ENCODE data around the gene KLK6.
A peak's percentile ranks its signal among the peaks of the same experiment; 100 is the strongest.
"Not testable (repeated sequence)": the region's sequence is repeated elsewhere in the genome, so short reads cannot be mapped to it uniquely, and the experiment has no call there.

Gene KLK6

GRCh38 chr19:51002542-51003311 is 33.3 kb upstream of the KLK6 start:
- Histone ChIP-seq H3K4me3 (no peak overlapping the region), H3K27me3 (ENCODE audit: low read depth) (peaks cover 4% of the 10 kb centered on the region; the same call in 1 of the 2 replicates)

GRCh38 chr19:51002089-51002532 is 32.7 kb upstream of the KLK6 start:
- no peaks in the 10 kb centered on the region for H3K9me3 ChIP-seq
- no peak for DNase-seq (ENCODE audit: low spot score in 2 of 2)
- no peaks in the 10 kb centered on the region for H3K4me1 ChIP-seq
- no peak overlapping the region for H3K4me3 ChIP-seq
- H3K36me3 ChIP-seq (replicated peaks): no peaks in the 10 kb centered on the region
- H3K27me3 ChIP-seq (ENCODE audit: low read depth): peaks cover 4% of the 10 kb centered on the region; the same call in 1 of the 2 replicates
- in situ Hi-C loops (cut with MboI; ENCODE audit: low sequenced_read_pairs): no loop called here

More at GRCh38 chr19:51002542-51003311, 33.3 kb upstream of the KLK6 start:
- peak in 1 of 2 experiments; percentile 59 for DNase-seq (ENCODE audit: low spot score in 2 of 2)
- in situ Hi-C loops (cut with MboI; ENCODE audit: low sequenced_read_pairs): no loop called here
- H3K36me3 ChIP-seq (replicated peaks): no peaks in the 10 kb centered on the region
- no peaks in the 10 kb centered on the region for H3K4me1 ChIP-seq
- no peaks in the 10 kb centered on the region for H3K9me3 ChIP-seq

GRCh38 chr19:51001515-51001914 is 32.1 kb upstream of the KLK6 start, which contains the start of gene KLK8:
Gene KLK8 (minus strand): TSS chr19:51001604. CDS start chr19:51001167, 437 bp downstream.
- DNase-seq (ENCODE audit: low spot score in 2 of 2): no peak
- H3K4me1 ChIP-seq: no peaks in the 10 kb centered on the region
- no peaks in the 10 kb centered on the region for H3K9me3 ChIP-seq
- in situ Hi-C loops (cut with MboI; ENCODE audit: low sequenced_read_pairs): no loop called here
- H3K36me3 ChIP-seq (replicated peaks): no peaks in the 10 kb centered on the region
- H3K27me3 ChIP-seq (ENCODE audit: low read depth): peaks cover 3% of the 10 kb centered on the region; the same call in 1 of the 2 replicates
- no peak within 1 kb of the TSS for H3K4me3 ChIP-seq

- Histone ChIP-seq H3K36me3 (replicated peaks) (no peaks in the 10 kb centered on the region), H3K4me1 (no peaks in the 10 kb centered on the region), H3K4me3 (no peak overlapping the region), H3K27me3 (ENCODE audit: low read depth) (no peaks in the 10 kb centered on the region; the same call in 1 of the 2 replicates), H3K9me3 (no peaks in the 10 kb centered on the region)
- in situ Hi-C loops (cut with MboI; ENCODE audit: low sequenced_read_pairs): no loop called here
- no peak for DNase-seq (ENCODE audit: low spot score in 2 of 2)
Measured at GRCh38 chr19:51000981-51001380, 31.6 kb upstream of the KLK6 start.

GRCh38 chr19:51000426-51000825 is 31.0 kb upstream of the KLK6 start:
- in situ Hi-C loops (cut with MboI; ENCODE audit: low sequenced_read_pairs): no loop called here

GRCh38 chr19:50998686-50999085 is 29.3 kb upstream of the KLK6 start:
- Histone ChIP-seq H3K27me3 (ENCODE audit: low read depth) (no peaks in the 10 kb centered on the region), H3K4me1 (no peaks in the 10 kb centered on the region), H3K4me3 (no peak overlapping the region), H3K9me3 (no peaks in the 10 kb centered on the region; the same call in 1 of the 2 replicates), H3K36me3 (replicated peaks) (no peaks in the 10 kb centered on the region)
- in situ Hi-C loops (cut with MboI; ENCODE audit: low sequenced_read_pairs): no loop called here
- no peak for DNase-seq (ENCODE audit: low spot score in 2 of 2)

More at GRCh38 chr19:51000426-51000825, 31.0 kb upstream of the KLK6 start:
- H3K9me3 ChIP-seq: no peaks in the 10 kb centered on the region
- DNase-seq (ENCODE audit: low spot score in 2 of 2): no peak
- H3K4me3 ChIP-seq: no peak overlapping the region
- H3K4me1 ChIP-seq: no peaks in the 10 kb centered on the region
- H3K36me3 ChIP-seq (replicated peaks): no peaks in the 10 kb centered on the region
- H3K27me3 ChIP-seq (ENCODE audit: low read depth): no peaks in the 10 kb centered on the region; the same call in 1 of the 2 replicates

GRCh38 chr19:50998061-50998460 is 28.7 kb upstream of the KLK6 start:
- in situ Hi-C loops (cut with MboI; ENCODE audit: low sequenced_read_pairs): no loop called here
- no peak for DNase-seq (ENCODE audit: low spot score in 2 of 2)
- H3K4me1 ChIP-seq: no peaks in the 10 kb centered on the region
- H3K36me3 ChIP-seq (replicated peaks): no peaks in the 10 kb centered on the region
- H3K27me3 ChIP-seq (ENCODE audit: low read depth): no peaks in the 10 kb centered on the region
- no peak overlapping the region for H3K4me3 ChIP-seq
- no peaks in the 10 kb centered on the region; the same call in 1 of the 2 replicates for H3K9me3 ChIP-seq

- H3K9me3 ChIP-seq: no peaks in the 10 kb centered on the region; the same call in 1 of the 2 replicates
- in situ Hi-C loops (cut with MboI; ENCODE audit: low sequenced_read_pairs): no loop called here
- no peak overlapping the region for H3K4me3 ChIP-seq
- DNase-seq (ENCODE audit: low spot score in 2 of 2): no peak
- no peaks in the 10 kb centered on the region for H3K36me3 ChIP-seq (replicated peaks)
- H3K4me1 ChIP-seq: no peaks in the 10 kb centered on the region
- no peaks in the 10 kb centered on the region for H3K27me3 ChIP-seq (ENCODE audit: low read depth)
Measured at GRCh38 chr19:50994129-50994528, 24.7 kb upstream of the KLK6 start.

GRCh38 chr19:50992666-50993035 is 23.3 kb upstream of the KLK6 start:
- in situ Hi-C loops (cut with MboI; ENCODE audit: low sequenced_read_pairs): no loop called here

GRCh38 chr19:50984416-50984815 is 15.0 kb upstream of the KLK6 start:
- H3K9me3 ChIP-seq; DNase-seq (ENCODE audit: low spot score in 2 of 2); in situ Hi-C loops (cut with MboI; ENCODE audit: low sequenced_read_pairs); H3K36me3 ChIP-seq (replicated peaks); H3K27me3 ChIP-seq (ENCODE audit: low read depth); H3K4me1 ChIP-seq; H3K4me3 ChIP-seq: not testable (repeated sequence)

More at GRCh38 chr19:50992666-50993035, 23.3 kb upstream of the KLK6 start:
- Histone ChIP-seq H3K36me3 (replicated peaks) (no peaks in the 10 kb centered on the region), H3K4me1 (no peaks in the 10 kb centered on the region), H3K9me3 (no peaks in the 10 kb centered on the region; the same call in 1 of the 2 replicates), H3K27me3 (ENCODE audit: low read depth) (no peaks in the 10 kb centered on the region), H3K4me3 (no peak overlapping the region)
- DNase-seq (ENCODE audit: low spot score in 2 of 2): no peak

- no peak for DNase-seq (ENCODE audit: low spot score in 2 of 2)
- Histone ChIP-seq H3K4me3 (no peak within 1 kb of the TSS), H3K27me3 (ENCODE audit: low read depth) (0 out of 2 replicates have a peak, but pooled peaks cover 8% of the 10 kb centered on the region), H3K36me3 (replicated peaks) (no peaks in the 10 kb centered on the region), H3K4me1 (no peaks in the 10 kb centered on the region), H3K9me3 (no peaks in the 10 kb centered on the region)
- in situ Hi-C loops (cut with MboI; ENCODE audit: low sequenced_read_pairs): no loop called here
Measured at GRCh38 chr19:50983625-50984292, 14.4 kb upstream of the KLK6 start, which contains the start of gene KLK7. Gene KLK7 (minus strand): TSS chr19:50983917. CDS start chr19:50982399, 1,518 bp downstream.

GRCh38 chr19:50982186-50982585 is 12.8 kb upstream of the KLK6 start:
- Histone ChIP-seq H3K36me3 (replicated peaks) (no peaks in the 10 kb centered on the region), H3K9me3 (no peaks in the 10 kb centered on the region), H3K4me3 (no peak overlapping the region), H3K27me3 (ENCODE audit: low read depth) (0 out of 2 replicates have a peak, but pooled peaks cover 8% of the 10 kb centered on the region), H3K4me1 (no peaks in the 10 kb centered on the region)
- in situ Hi-C loops (cut with MboI; ENCODE audit: low sequenced_read_pairs): no loop called here
- no peak for DNase-seq (ENCODE audit: low spot score in 2 of 2)

GRCh38 chr19:50981587-50982146 is 12.3 kb upstream of the KLK6 start:
- H3K9me3 ChIP-seq: no peaks in the 10 kb centered on the region
- H3K36me3 ChIP-seq (replicated peaks): no peaks in the 10 kb centered on the region
- no peak for DNase-seq (ENCODE audit: low spot score in 2 of 2)
- H3K4me3 ChIP-seq: no peak overlapping the region
- H3K27me3 ChIP-seq (ENCODE audit: low read depth): 0 out of 2 replicates have a peak, but pooled peaks cover 8% of the 10 kb centered on the region
- in situ Hi-C loops (cut with MboI; ENCODE audit: low sequenced_read_pairs): no loop called here
- H3K4me1 ChIP-seq: no peaks in the 10 kb centered on the region
